GM18870 (cell line): ENCODE results near the gene SPATA3.
"Not testable (repeated sequence)": the region's sequence is repeated elsewhere in the genome, so short reads cannot be mapped to it uniquely, and the experiment has no call there.

Experiments used
- ATAC-seq: cut with Tn5 transposase; IDR thresholded peaks from one replicate; pipeline ENCODE4 v1.9.1; 2021; ENCODE audit warnings: moderate library complexity; ENCODE audit not compliant: unreplicated experiment

SPATA3 gene

GRCh38 chr2:231018184-231018583, 22.3 kb downstream of the SPATA3 start:
- ATAC-seq = no peak

- not testable (repeated sequence) for ATAC-seq
Observed at GRCh38 chr2:231025059-231025458, 29.1 kb downstream of the SPATA3 start.

- no peak for ATAC-seq
Observed at GRCh38 chr2:231028889-231029288, 33.0 kb downstream of the SPATA3 start.

GRCh38 chr2:231029563-231029962, 33.6 kb downstream of the SPATA3 start:
- ATAC-seq = no peak

GRCh38 chr2:231030725-231031124, 34.8 kb downstream of the SPATA3 start:
- ATAC-seq = no peak

GRCh38 chr2:231032575-231033140, 36.7 kb downstream of the SPATA3 start:
- ATAC-seq = no peak

GRCh38 chr2:231033147-231034132, 37.5 kb downstream of the SPATA3 start:
- ATAC-seq = no peak

- ATAC-seq = no peak
Observed at GRCh38 chr2:231034291-231034882, 38.5 kb downstream of the SPATA3 start.

- no peak for ATAC-seq
Observed at GRCh38 chr2:231036131-231036530, 40.2 kb downstream of the SPATA3 start.

- ATAC-seq = no peak
Observed at GRCh38 chr2:231036578-231037106, 40.7 kb downstream of the SPATA3 start.

- no peak for ATAC-seq
Observed at GRCh38 chr2:231037202-231037730, 41.3 kb downstream of the SPATA3 start, which contains the start of gene C2orf72. Gene C2orf72, plus strand, starts transcription at chr2:231037523. Its CDS starts 43 bp downstream, at chr2:231037566.

- ATAC-seq = no peak
Observed at GRCh38 chr2:231037731-231038482, 42.0 kb downstream of the SPATA3 start.

- no peak for ATAC-seq
Observed at GRCh38 chr2:231038483-231039293, 42.8 kb downstream of the SPATA3 start.

- ATAC-seq = no peak
Observed at GRCh38 chr2:231039294-231039664, 43.4 kb downstream of the SPATA3 start.

GRCh38 chr2:231039821-231040364, 44.0 kb downstream of the SPATA3 start:
- ATAC-seq = no peak

- no peak for ATAC-seq
Observed at GRCh38 chr2:231041061-231041689, 45.3 kb downstream of the SPATA3 start.

GRCh38 chr2:231043796-231044195, 47.9 kb downstream of the SPATA3 start:
- no peak for ATAC-seq

GRCh38 chr2:231046916-231047273, 51.0 kb downstream of the SPATA3 start:
- ATAC-seq = no peak
